GM19468 (cell line): ENCODE measurements around the gene FAAP20.
A peak's percentile ranks its signal among the peaks of the same experiment; 100 is the strongest.

Experiments used
- ATAC-seq: cut with Tn5 transposase; IDR thresholded peaks from one replicate; pipeline ENCODE4 v1.9.1; 2021; ENCODE audit warnings: mild to moderate bottlenecking, moderate library complexity, moderate number of reproducible peaks; ENCODE audit not compliant: unreplicated experiment; ENCODE audit errors: extremely low read depth

Gene FAAP20

DNA sequence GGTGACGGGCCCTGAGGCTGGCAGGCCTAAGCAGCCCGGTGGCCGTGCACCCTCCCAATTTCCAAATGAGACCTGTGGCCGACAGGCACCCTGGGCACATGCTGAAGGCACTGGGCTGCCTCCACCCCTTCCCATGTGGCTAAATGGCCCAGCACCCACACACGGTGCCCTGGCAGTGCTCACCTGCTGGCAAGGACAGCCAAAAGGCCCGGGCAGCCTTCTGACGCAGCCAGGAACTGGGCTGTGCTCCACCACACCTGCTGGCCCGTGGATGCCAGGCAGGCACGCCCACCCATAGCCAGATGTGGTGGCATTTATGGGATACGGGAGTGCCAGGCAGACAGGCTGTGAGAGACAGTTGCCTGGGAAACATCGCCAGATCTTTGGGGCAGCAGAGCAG is 4.0 kb upstream of the FAAP20 start:
- ATAC-seq = no peak

DNA sequence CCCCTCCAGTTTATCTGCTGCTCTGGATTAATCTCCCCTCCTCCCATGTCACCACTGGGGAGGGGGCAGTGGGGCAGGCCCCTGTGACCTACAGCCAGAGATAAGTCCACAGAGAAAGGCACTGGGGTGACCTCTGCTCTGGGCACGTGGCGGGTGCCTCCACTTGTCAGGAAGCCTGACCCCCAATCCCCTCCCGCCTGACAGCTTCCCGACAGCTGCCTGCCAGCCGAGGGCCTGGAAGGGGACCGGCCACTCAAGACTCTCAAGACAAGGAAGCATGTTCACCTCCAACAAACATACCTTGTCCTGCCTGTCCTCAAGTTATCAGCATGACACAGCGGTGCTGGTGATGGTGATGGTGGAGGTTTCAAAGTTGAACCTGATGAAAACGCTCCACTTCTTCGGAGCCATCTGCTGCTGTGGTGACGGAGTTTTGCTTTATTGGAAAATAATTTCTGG is 3.2 kb upstream of the FAAP20 start:
- no peak for ATAC-seq

DNA sequence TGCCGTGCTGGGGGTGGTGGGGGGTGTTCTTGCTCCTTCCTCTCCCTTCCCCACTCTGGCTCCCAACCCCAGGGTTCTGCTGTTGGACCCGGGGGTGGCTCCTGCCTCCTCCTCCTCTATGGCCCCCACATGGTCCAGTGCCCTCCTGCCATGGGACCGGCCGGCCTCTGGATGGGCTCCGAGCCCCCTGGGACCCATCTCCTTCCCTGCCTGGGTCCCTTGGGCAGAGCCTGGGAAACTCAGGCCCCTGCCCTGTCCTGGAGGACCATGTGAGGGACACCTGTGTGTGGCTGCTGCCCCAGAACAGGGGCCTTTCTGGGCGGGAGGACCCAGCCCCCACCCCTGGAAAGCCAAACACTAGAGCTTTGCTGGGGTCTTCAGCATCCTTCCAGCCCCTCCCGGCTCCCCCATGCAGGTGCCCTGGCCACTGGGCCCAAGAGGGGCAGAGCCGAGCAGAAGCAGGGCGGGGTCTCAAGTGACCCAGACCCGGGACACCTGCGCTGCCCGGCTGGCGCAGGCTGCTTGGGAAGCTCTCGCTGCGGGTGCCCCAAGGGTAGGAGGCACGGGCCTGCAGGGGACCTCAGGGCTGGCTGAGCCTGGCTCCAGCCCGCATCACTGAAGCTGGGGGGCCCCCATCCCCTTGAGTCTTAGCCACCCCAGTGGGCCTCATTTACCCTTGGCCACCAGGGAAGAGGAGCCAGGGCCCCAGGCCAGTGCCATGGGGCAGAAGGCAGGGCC is 2.5 kb upstream of the FAAP20 start:
- ATAC-seq = no peak

DNA sequence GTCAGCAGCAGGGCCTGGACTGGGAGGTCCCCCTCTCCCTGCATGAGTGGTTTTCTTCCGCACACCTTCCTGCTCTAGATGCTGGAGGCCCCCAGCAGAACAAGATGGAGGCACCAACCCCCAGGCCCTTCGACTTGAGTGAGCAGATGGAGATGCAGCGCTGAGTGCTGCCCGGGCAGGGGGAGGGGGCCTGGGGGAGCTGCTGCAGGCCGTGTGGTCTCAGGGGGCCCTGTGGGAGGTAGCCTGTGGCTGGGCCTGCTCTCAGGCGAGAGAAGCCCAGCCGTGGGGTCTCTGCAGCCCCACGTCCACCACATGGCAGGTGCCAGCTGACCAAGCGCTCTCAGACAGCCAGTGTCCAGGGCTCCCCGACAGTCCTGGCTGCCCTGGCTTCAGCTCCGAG is 1.2 kb upstream of the FAAP20 start:
- ATAC-seq = no peak

DNA sequence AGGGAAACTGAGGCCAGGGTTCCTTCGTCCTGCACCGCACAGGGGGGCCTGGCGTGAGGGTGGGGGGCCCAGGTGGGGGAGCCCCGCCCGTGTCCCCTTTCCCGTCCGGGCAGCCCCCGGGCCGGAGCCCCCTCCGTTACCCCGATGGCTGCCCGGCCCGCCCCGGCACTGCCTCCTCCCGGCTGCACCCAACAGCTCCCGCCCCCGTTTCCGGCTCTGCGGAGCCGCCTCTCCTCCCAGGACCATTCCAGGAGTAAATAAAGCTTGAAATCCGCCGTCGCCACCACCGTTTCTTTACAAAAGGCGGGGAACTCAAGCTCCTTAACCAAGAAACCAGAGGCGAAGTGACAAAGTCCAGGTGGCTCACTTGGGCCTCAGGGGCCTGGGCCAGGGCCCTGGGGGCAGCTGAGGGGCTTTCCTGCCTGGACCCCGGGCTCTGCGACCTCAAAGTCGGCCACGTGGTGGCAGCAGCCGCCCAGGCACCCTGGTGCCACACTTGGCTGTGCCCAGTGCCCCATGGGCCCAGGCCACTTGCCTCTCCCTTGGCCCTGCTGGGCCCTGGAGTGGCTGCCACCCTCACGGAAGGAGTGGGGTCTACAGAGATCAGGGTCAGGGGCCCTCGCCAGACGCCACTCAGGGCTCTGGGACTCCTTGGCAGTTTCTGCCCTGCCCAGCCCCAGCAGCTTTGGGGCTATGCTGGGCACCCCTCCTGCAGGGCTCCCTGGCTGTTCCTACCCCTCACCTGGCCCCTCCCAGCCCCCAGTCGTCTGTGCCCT is 514 bp upstream of the FAAP20 start:
- peak; percentile 43 for ATAC-seq

DNA sequence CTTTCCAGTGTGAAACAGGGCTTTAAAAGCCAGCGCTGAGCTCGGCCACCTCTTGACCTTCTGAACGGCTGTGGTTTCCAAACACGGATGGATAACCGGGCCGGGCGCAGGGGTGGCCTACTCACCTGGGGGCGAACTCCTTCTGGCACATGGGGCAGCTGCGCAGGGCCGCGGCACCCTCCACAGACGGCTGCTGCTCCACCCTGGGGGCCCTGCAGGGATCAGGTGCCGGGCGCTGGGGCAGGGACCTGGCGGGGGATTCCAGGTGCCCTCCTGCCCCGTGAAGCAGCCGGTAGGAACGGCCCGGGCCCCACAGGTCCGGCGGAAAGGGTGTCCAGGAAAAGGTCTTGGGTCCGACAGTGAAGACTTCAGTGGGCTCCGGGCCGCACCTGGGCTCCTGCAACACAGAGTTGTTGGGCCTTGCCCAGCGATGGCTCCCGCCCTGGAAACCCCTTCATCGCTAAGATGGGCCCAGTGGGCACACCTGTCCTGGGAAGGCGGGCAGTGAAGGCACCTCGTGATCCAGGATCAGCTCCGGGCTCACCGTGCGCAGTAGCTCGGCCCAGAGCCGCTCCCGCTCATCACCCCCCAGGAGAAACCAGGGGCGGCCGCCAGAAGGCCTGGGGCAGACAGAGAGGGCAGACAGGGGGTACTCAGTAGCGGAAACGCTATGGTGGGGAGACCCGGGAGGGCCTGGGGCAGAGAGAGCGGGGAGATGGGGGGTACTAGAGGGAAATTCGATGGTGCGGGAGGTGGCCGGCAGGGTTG is 874 bp downstream of the FAAP20 start:
- ATAC-seq = no peak

DNA sequence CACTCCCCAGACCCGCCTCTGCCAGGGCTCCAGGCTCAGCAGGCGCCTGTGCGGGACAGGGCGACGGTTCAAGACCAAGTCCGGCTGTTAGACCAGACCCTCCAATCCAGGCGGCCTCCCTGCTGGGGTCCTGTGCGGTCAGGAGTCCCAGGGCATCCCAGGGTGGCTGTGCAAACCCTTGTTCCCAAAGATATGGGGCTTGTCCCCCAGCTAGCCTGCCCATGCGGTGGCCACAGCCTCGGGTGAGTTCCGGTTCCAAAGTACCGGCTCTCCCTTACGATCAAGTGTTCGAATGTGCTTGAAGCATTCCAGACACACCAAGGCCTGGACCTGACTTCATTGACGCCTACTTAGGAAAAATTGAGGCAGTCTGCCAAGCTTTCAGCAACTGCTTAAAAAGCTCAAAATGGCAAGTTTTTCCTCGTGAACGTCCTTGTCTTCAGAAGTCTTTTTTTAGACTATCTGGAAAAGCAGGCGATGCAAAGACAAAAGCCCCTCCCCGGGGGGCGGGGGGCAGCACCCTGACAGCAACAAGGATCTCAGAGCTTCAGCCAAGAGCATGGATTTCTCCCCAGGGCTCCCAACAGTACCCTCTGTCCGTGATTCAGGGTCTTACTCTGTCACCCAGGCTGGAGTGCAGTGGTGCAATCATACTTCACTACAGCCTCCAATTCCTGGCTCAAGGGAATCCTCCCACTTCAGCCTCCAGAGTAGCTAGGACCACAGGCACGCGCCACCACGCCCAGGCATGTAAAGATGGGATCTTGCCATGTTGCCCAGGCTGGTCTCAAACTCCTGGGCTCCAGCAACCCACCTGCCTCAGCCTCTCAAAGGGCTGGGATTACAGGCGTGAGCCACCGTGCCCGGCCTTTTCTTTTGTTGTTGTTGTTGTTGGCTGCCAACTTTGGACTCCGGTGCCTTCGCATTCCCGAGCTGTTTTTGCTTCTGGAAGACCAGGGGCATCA is 2.3 kb downstream of the FAAP20 start:
- ATAC-seq = no peak

DNA sequence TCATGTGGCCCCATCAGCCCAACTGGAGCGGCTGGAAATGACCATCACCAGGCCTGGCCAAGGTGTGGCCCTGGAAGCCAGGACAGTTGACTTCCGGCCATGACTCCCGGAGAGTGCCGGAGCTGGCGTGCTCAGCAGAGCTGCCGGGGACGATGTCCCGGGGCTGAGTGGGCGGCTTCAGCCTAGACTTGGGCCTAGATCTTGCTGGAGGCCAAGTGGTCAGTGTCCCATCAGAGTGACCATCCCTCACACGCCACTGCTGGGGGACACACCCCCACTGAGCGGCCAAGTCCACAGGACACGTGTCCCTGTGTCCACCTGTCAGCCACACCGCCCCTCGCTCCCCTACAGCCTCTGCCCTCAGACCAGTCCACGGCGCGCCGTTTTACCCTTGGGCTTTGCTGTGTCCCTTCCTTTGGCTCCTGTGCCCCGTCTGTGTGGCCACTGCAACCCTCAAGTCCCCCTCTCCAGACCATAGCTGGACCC is 4.0 kb downstream of the FAAP20 start:
- ATAC-seq = no peak

DNA sequence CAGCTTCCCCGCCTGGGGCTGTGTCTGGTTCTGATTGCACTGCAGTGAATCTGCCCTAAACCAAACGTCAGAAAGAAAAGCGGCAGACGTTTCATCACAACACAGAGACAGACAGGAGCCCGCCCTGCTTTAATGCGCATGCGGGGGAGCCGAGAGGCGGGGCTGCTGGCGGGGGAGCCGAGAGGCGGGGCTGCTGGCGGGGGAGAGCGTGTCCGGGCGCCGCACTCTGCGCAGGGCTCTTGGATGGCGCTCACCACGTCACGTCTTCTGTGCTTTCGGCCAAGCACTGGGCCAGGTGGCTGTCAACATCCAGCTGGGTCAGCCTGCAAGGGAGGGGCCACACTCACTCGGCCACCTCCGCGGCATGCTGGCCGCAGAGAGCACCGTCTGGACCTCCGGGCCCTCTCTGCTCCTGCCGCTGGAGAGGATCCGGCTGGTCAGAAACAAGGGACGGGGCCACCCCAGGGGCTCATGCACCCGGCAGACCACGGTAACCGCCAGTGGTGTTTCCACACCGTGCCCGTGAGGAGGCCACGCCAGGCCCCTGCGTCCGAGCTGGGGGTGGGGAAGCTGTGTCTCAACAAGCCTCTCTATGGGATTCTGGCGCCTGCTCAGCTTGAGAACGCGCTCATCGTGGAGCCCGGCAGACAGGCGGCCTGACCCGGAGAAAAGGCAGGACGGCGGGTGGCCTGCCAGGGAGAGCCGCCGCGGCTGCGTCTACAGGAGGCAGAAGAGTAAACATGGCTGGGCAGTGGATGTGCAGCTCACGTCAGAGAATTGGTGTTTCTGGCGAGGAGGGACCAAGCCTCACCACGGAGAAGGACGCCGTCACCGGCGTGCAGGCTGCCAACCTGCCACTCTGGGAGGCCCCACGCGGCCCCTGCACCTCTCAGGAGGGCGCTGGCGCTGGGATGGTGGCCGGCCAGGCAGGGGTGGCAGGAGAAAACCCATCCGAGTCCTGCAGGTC is 4.8 kb downstream of the FAAP20 start:
- ATAC-seq = peak; percentile 55

DNA sequence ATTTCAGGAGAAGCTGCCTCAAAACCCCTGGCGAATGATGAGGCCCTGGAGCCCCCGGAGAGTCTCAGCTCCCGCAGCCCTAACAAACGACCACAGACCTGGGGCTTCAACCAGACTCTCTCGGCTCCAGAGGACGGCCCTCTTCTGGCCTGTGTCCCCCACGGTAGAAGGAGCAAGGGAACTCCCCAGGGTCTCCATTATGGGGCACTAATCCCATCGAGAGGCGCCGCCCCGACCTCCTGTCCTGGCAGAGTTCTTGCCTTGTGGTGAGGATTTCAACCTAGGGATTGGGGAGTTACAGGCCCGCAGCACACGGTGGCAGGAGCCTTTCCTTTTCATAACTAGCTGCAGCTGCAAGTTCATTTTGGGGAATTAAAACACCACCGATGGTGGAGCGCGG is 6.2 kb downstream of the FAAP20 start:
- ATAC-seq = no peak

DNA sequence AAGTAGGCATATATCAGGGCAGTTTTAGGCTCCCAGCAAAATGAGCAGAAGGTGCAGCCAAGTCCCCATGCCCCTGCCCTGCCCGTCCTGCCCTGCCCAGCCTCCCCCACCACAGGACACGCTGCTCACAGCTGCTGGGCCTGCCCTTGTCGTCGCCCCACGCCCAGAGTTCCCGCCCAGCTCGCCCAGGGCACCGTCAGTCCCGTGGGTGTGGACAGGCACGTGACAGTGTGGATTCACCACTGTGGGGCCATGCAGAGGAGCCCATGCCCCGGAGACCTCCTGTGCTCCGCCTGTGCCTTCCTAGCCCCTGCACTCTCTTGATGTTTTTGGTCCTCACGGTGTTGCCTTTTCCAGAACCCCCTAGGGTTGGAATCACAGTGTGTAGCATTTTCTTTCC is 7.0 kb downstream of the FAAP20 start:
- ATAC-seq = no peak

DNA sequence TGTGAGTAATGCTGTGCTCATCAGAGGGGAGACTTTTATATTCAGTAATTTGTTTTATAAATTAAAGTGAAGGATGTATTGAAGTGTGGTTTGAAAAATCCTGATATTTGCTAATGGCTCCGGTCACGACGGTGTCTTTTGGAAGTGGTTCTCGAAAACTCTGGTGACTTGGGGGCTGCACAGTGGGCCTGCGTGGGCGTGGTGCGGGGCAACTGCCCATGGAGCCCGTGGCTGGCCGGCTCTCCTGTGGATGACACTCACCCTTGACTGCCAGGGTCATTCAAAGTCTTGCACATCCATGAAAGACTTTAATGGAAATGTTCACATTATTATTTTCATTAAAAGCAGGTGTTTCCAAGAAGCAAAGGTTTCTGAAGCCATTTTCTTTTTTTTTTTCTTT is 7.7 kb downstream of the FAAP20 start:
- ATAC-seq = no peak

DNA sequence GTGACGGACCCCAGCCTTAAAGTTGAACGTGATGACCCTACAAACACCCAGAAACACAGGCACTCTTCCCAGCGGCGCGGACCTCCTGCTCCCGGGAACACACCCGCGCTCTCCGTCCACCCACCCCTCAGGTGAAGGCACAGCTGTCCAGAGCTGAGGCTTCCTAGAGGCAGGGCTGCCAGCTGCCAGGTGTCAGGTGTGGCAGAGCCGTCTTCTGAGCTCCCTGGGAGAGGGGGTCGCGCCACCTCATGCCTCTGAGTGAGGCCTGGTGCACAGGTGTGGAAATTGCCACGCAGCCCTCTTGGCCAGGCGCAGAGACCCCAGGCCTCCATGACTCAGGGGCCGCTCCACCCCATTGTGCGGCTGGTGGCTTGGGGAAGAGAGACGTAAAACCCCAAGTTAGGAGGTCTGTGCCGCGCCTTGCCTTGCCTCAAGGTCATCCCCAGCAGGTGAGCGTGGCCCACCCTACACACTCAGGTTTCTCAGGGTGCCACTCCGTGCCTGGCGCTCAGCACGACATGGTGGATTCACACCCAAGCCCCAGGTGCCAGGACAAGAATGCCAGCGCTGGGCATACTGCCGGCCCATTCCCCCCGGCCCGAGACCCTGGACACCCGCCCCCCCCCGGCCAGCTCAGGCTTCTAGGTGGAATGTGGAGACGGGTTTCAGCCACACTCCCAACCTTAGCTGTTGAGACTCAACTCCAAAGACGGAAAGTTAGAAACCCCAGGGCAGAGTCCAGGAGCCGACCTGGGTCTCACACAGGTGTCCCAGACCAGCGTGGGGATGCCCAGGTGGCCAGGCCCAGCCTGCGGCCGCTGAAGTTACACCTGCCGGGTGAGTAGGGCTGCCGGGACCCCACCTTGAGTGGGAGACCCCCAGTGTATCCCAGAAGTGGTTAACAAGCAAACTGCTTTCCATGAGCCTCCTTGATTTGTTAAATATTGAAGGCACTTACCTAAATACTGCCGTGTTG is 8.4 kb downstream of the FAAP20 start:
- no peak for ATAC-seq

DNA sequence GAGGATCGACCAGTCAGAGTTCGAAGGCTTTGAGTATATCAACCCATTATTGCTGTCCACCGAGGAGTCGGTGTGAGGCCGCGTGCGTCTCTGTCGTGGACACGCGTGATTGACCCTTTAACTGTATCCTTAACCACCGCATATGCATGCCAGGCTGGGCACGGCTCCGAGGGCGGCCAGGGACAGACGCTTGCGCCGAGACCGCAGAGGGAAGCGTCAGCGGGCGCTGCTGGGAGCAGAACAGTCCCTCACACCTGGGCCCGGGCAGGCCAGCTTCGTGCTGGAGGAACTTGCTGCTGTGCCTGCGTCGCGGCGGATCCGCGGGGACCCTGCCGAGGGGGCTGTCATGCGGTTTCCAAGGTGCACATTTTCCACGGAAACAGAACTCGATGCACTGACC is 9.6 kb downstream of the FAAP20 start:
- no peak for ATAC-seq

DNA sequence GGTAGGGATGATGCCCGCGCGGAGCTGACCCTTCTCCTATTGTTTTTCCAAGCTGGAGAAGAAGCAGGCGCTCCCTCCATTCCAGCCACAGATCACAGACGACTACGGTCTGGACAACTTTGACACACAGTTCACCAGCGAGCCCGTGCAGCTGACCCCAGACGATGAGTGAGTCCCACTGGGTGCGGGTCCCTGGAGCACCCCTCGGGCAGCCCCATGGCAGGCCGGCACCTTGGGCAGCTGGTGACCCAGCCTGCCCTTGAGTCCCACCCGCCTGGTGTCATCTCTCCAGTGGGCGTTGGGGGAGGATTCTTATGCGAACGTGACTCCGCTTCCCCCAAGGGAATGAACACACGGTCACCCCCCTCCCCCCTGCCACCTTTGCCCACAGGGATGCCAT is 10.0 kb downstream of the FAAP20 start:
- ATAC-seq = no peak

DNA sequence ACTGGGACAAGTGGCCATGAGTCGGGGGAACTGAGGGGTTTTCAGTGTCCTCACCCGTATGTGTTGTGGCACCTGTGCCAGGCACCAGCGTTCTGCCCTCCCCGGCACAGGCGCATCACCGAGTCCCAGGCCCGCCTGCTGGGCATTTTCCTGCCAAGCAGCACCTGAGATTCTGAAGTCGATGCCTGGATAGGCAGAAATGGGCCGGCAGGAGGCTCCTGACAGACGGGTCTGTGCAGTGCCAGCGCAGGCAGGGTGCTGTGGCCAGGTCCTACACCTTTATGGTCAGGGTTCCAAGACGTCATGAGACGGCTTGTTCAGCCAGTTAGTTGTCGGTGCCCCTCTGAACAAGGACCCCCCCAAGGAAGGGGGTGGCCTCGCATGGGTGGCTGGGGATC is 10.6 kb downstream of the FAAP20 start:
- no peak for ATAC-seq

DNA sequence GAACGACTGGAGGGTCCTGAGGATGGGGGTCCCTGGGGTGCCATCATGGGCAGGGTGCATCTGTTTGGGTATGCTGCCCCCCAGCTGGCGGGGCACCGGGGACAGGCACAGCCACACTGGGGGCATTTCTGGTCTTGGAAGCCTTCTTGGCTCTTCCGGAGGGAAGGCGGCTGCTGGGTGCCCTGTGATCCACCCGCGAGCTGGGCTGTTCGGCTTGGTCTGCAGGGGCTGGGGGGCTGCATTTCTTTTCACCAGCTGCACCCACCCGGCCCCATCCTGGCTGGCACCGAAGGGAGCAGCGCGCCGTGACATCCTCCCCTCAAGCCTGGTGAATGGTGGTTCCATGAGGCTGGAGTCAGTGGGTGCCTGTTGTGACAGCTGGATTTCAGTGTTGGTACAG is 12.2 kb downstream of the FAAP20 start:
- no peak for ATAC-seq
